Measurements from ENCODE around the gene PSMF1. TPM values are rescaled to one million over a fixed set of nuclear protein-coding genes. Genes with fewer than 3 reads are reported as not detected.

Gene PSMF1
- total and polyA plus RNA-seq, 2 of the 13 experiments (the other 11 are each of a cell fraction or from before 2014, with no cell fraction given) = 82.5 to 86.0 TPM

DNA sequence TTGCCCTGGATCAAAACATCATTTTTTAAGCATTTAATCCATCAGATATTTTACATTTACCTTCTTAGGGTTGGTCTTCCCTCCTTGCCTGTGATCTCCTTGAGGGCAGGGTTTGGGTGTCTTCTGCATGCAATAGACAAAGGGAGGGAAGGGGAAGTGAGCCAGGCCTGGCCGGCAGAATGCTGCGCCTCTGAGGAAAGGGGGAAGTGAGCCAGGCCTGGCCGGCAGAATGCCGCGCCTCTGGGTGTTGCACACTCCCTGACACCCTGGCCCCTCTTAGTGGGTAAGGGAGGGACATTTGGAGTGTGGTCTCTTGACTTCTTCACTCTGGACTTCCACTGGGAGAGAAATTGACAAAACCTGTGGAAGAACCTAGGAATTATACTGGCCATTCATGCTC, 12.4 kb downstream of the PSMF1 start (continued):
- no peak for TF ChIP-seq STAT6 (CRISPR knock-in tag; IDR thresholded peaks at IDR 0.05; ENCODE audit: borderline replicate concordance)
- TF ChIP-seq RARA (CRISPR knock-in tag; IDR thresholded peaks at IDR 0.05) = no peak
- TF ChIP-seq FOXP1 (IDR thresholded peaks at IDR 0.05) = no peak
- no peak for TF ChIP-seq FOXP1 (CRISPR knock-in tag; IDR thresholded peaks at IDR 0.05)
- TF ChIP-seq CHD4 (IDR thresholded peaks at IDR 0.05; ENCODE audit: borderline replicate concordance, low read length) = no peak
- TF ChIP-seq, protein P1, sequence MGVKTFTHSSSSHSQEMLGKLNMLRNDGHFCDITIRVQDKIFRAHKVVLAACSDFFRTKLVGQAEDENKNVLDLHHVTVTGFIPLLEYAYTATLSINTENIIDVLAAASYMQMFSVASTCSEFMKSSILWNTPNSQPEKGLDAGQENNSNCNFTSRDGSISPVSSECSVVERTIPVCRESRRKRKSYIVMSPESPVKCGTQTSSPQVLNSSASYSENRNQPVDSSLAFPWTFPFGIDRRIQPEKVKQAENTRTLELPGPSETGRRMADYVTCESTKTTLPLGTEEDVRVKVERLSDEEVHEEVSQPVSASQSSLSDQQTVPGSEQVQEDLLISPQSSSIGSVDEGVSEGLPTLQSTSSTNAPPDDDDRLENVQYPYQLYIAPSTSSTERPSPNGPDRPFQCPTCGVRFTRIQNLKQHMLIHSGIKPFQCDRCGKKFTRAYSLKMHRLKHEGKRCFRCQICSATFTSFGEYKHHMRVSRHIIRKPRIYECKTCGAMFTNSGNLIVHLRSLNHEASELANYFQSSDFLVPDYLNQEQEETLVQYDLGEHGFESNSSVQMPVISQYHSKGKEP (CRISPR knock-in tag; IDR thresholded peaks at IDR 0.05) = no peak
- TF ChIP-seq SOX6 (IDR thresholded peaks at IDR 0.05) = no peak
- TF ChIP-seq SOX6 (CRISPR knock-in tag; IDR thresholded peaks at IDR 0.05) = no peak
- TF ChIP-seq MTF1 (CRISPR knock-in tag; IDR thresholded peaks at IDR 0.05) = no peak
- TF ChIP-seq KLF12 (CRISPR knock-in tag; IDR thresholded peaks at IDR 0.05; ENCODE audit: borderline replicate concordance) = no peak

GRCh38 chr20:1131354-1131753, 13.0 kb downstream of the PSMF1 start:
- Histone ChIP-seq H4K20me1 (ENCODE audit: insufficient read depth, low read length) (no peaks in the 10 kb centered on the region), H3K9ac (ENCODE audit: insufficient read depth, low read depth, low read length) (no peak overlapping the region), H3K27ac (ENCODE audit: extremely low read length, insufficient read depth, low read length) (no peak overlapping the region), H2AFZ (ENCODE audit: low read length) (no peak overlapping the region), H3K9me3 (ENCODE audit: low read length) (peaks cover 15% of the 10 kb centered on the region; the same call in 1 of the 2 replicates), H3K4me2 (ENCODE audit: low read depth, low read length) (no peak overlapping the region), H3K4me1 (ENCODE audit: insufficient read depth, low read length) (no peaks in the 10 kb centered on the region), H3K36me3 (replicated peaks in 1 of 2; ENCODE audit: control insufficient read depth in 1 of 2, insufficient read depth in 2 of 2, low read length in 2 of 2) (peaks cover 53 to 91% of the 10 kb centered on the region in 2 experiments), H3K27me3 (ENCODE audit: control insufficient read depth in 1 of 2, insufficient read depth in 2 of 2, low read length in 2 of 2) (no peaks in the 10 kb centered on the region), H3K4me3 (replicated peaks in 1 of 3; ENCODE audit: insufficient read depth in 1 of 3, low read depth in 2 of 3, low read length in 3 of 3) (no peak overlapping the region), H3K79me2 (ENCODE audit: insufficient read depth, low read length) (peaks cover 31% of the 10 kb centered on the region)
- DNase-seq (ENCODE audit: low spot score) (no peak), ATAC-seq (no peak), FAIRE-seq (no peak)
- ChIA-PET CTCF (ENCODE audit: low intra/inter-chr PET ratio, low total read pairs) (no interaction called here), POLR2A (no interaction called here)
- BruUV-seq (replicated peaks) = no TSS peak
- WGBS (ENCODE audit: low lambda C conversion rate) = 95% methylated on average over 3 of the region's 3 CpGs
- in situ Hi-C loops (cut with HindIII; ENCODE audit: extremely low pct_ligation_motif_present, low pct_unique_long_range_greater_than_20kb) = no loop called here
- intact Hi-C loops (cut with micrococcal nuclease; ENCODE audit: unreplicated experiment) = no loop called here
- TF ChIP-seq AKAP8 (CRISPR knock-in tag; IDR thresholded peaks at IDR 0.05) (no peak), ZNF567 (CRISPR knock-in tag; IDR thresholded peaks at IDR 0.05; ENCODE audit: borderline replicate concordance) (no peak), ZNF792 (CRISPR knock-in tag; IDR thresholded peaks at IDR 0.05) (no peak), RBAK (CRISPR knock-in tag; IDR thresholded peaks at IDR 0.05) (no peak), TEF (CRISPR knock-in tag; IDR thresholded peaks at IDR 0.05) (no peak), ZNF780A (CRISPR knock-in tag; IDR thresholded peaks at IDR 0.05) (no peak), HNF4A (CRISPR knock-in tag; IDR thresholded peaks at IDR 0.05) (no peak), ZNF598 (CRISPR knock-in tag; IDR thresholded peaks at IDR 0.05; ENCODE audit: borderline replicate concordance) (no peak), MTF2 (CRISPR knock-in tag; IDR thresholded peaks at IDR 0.05; ENCODE audit: borderline replicate concordance) (no peak), TP53 (CRISPR knock-in tag; conservative IDR thresholded peaks at IDR 0.05) (no peak)
- TF ChIP-seq, protein P2, sequence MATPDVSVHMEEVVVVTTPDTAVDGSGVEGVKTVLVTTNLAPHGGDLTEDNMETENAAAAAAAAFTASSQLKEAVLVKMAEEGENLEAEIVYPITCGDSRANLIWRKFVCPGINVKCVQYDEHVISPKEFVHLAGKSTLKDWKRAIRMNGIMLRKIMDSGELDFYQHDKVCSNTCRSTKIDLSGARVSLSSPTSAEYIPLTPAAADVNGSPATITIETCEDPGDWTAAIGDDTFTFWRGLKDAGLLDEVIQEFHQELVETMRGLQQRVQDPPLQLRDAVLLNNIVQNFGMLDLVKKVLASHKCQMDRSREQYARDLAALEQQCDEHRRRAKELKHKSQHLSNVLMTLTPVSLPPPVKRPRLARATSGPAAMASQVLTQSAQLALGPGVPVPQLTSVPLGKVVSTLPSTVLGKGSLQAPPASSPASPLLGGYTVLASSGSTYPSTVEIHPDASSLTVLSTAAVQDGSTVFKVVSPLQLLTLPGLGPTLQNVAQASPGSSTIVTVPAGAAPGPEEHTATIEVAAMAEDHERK (CRISPR knock-in tag; IDR thresholded peaks at IDR 0.05; ENCODE audit: low read depth) = no peak
